Activated CD8-positive, alpha-beta memory T cell treated with anti-CD3 and anti-CD28 coated beads, Interleukin-2, amount 50 U/mL, for 1 hour (primary cell): ENCODE measurements around the gene ATP2A1.

Experiments
- DNase-seq: peaks from one replicate; pipeline ENCODE4 v3.0.0-alpha.2; 2020; ENCODE audit errors: extremely low read depth

Gene ATP2A1

GRCh38 chr16:28878083-28878926 is at the start of gene ATP2A1:
Gene ATP2A1 (plus strand): TSS chr16:28878488. CDS start chr16:28878672, 184 bp downstream.
- DNase-seq: no peak

GRCh38 chr16:28829747-28830146 is 48.5 kb upstream of the ATP2A1 start:
- no peak for DNase-seq

GRCh38 chr16:28830531-28830930 is 47.8 kb upstream of the ATP2A1 start:
- no peak for DNase-seq

- DNase-seq: no peak
These were observed 43.9 kb upstream of the ATP2A1 start for GRCh38 chr16:28834349-28834748.

GRCh38 chr16:28834873-28835863 is 43.1 kb upstream of the ATP2A1 start:
- no peak for DNase-seq

- no peak for DNase-seq
These were observed 42.2 kb upstream of the ATP2A1 start for GRCh38 chr16:28835864-28836760.

GRCh38 chr16:28836761-28837064 is 41.6 kb upstream of the ATP2A1 start:
- no peak for DNase-seq

GRCh38 chr16:28837672-28838557 is 40.4 kb upstream of the ATP2A1 start:
- no peak for DNase-seq

- no peak for DNase-seq
These were observed 39.8 kb upstream of the ATP2A1 start for GRCh38 chr16:28838558-28838918.

- DNase-seq: no peak
These were observed 39.2 kb upstream of the ATP2A1 start for GRCh38 chr16:28839004-28839639.

GRCh38 chr16:28839899-28840298 is 38.4 kb upstream of the ATP2A1 start:
- no peak for DNase-seq

- DNase-seq: no peak
These were observed 35.6 kb upstream of the ATP2A1 start for GRCh38 chr16:28842696-28843095.

- no peak for DNase-seq
These were observed 34.5 kb upstream of the ATP2A1 start for GRCh38 chr16:28843766-28844165.

GRCh38 chr16:28844226-28844885 is 33.9 kb upstream of the ATP2A1 start:
- DNase-seq: no peak

- no peak for DNase-seq
These were observed 33.0 kb upstream of the ATP2A1 start for GRCh38 chr16:28845293-28845692.

GRCh38 chr16:28845761-28846079 is 32.6 kb upstream of the ATP2A1 start:
- no peak for DNase-seq

- peak; percentile 96 for DNase-seq
These were observed 32.0 kb upstream of the ATP2A1 start, which contains the start of gene TUFM for GRCh38 chr16:28846080-28846932. Gene TUFM (minus strand): TSS chr16:28846348. CDS start chr16:28846269, 79 bp downstream.

- no peak for DNase-seq
These were observed 31.4 kb upstream of the ATP2A1 start for GRCh38 chr16:28846933-28847273.

- no peak for DNase-seq
These were observed 19.9 kb upstream of the ATP2A1 start for GRCh38 chr16:28858421-28858820.
